ENCODE results near the gene ATP5MG.
A peak's percentile ranks its signal among the peaks of the same experiment; 100 is the strongest.

ATP5MG gene, protein sequence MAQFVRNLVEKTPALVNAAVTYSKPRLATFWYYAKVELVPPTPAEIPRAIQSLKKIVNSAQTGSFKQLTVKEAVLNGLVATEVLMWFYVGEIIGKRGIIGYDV

DNA sequence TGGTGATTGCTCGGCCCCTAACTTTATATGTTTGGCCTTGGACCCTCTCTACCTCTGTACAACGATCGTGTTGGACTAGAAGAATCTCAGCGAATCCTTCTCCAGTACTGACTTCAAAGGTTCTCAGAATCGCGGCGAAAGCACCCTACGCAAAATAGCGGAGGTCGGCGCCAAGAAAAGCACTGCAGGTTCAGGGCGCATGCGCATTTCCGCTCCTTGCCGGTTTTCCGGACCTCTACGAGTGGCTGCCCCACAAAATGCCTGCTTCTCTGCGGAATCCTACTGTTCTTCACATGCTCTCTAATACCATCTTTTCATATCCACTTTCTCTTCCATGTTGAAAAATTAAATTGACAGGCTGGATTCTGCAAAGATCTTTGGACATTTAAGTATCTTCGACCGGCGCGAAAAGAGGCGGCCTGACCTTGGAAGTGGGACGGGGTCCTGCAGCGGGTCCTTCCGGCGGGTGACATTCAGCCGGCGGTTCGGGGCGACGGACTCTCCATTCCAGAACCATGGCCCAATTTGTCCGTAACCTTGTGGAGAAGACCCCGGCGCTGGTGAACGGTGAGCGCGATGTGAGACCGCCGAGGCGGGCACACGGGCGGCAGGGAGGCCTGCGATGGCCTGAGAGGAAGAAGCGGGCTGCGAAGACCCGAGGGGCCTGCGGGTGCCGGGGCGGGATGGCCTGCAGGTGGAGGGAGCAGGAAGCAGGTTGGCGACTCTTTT is at the start of gene ATP5MG:
Gene ATP5MG (plus strand): TSS at position 456 of the 729 bp plus-strand sequence. CDS start 60 bp downstream, at position 516.
- no peak for TF ChIP-seq JUND (IDR thresholded peaks at IDR 0.05; ENCODE audit: low read depth)
- in situ Hi-C loops (cut with HindIII; ENCODE audit: low pct_unique_long_range_greater_than_20kb, low sequenced_read_pairs) = no loop called here
- peak; percentile 89 to 93 for DNase-seq (ENCODE audit: low read depth in 1 of 2, low spot score in 1 of 2)

DNA sequence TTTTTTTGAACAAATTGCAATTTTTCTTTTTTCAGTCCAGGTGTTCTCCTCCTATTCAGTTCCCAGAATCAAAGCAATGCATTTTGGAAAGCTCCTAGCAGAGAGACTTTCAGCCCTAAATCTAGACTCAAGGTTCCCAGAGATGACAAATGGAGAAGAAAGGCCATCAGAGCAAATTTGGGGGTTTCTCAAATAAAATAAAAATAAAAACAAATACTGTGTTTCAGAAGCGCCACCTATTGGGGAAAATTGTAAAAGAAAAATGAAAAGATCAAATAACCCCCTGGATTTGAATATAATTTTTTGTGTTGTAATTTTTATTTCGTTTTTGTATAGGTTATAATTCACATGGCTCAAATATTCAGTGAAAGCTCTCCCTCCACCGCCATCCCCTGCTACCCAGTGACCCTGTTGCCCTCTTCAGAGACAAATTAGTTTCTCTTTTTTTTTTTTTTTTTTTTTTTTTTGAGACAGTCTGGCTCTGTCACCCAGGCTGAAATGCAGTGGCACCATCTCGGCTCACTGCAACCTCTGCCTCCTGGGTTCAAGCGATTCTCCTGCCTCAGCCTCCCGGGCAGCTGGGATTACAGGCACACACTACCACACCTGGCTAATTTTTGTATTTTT is 48.2 kb upstream of the ATP5MG start:
- no peak for TF ChIP-seq JUND (IDR thresholded peaks at IDR 0.05; ENCODE audit: low read depth)
- DNase-seq (ENCODE audit: low read depth in 1 of 2, low spot score in 1 of 2) = peak in 1 of 2 experiments; percentile 41
- in situ Hi-C loops (cut with HindIII; ENCODE audit: low pct_unique_long_range_greater_than_20kb, low sequenced_read_pairs) = no loop called here

DNA sequence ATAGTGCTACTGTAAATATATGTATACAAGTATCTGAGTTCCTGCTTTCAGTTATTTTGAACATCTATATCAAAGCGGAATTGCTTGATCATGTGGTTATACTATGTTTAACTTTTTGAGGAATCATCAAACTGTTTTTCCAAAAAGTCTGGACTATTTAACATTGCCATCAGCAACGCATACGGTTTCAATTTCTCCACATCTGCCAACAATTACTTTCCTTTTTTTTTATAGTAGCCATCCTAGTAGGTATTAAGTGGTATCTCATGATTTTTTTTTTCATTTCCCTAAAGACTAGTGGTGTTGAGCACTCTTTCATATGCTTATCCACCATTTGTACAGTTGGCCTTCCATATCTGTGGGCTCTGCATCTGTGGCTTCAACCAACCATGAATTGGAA is 43.3 kb upstream of the ATP5MG start:
- in situ Hi-C loops (cut with HindIII; ENCODE audit: low pct_unique_long_range_greater_than_20kb, low sequenced_read_pairs) = no loop called here
- no peak for TF ChIP-seq JUND (IDR thresholded peaks at IDR 0.05; ENCODE audit: low read depth)
- DNase-seq (ENCODE audit: low read depth in 1 of 2, low spot score in 1 of 2) = no peak

DNA sequence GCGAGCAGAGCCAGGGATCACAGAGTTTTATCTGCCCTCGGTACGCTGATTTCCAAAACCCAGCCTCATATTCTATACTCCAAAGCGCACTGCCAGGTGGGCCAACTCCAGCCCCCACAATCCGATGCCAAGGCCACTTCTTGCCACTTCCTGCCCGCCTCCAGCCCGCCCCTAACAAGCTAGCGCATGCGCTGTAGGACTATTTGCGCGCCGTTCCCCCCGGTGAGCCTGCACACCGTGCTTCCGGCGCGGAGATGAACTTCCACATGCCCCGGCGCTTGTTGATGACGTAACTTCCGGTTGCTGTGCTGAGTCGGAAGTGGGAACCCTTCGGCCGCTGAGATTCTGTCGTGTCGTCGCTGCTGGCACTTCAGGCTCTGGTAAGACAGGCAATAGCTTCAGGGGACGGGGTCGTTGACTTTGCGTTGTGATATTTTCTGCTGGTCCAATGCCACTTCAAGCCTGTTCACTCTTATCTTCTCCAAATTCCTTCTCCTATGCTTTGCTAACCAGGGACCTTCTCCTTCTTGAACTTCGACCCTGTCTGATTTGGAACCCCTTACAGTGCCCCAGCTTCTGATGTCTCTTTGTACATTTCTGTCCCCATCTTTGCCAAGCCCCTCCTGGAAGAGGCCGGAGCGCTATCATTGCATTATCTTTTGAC is 42.0 kb upstream of the ATP5MG start, which contains the start of gene UBE4A:
Gene UBE4A (plus strand): TSS at position 306 of the 664 bp plus-strand sequence. CDS start 5,481 bp downstream, outside the sequence.
- peak; percentile 59 to 98 for DNase-seq (ENCODE audit: low read depth in 1 of 2, low spot score in 1 of 2)
- TF ChIP-seq JUND (IDR thresholded peaks at IDR 0.05; ENCODE audit: low read depth) = no peak
- in situ Hi-C loops (cut with HindIII; ENCODE audit: low pct_unique_long_range_greater_than_20kb, low sequenced_read_pairs) = no loop called here

DNA sequence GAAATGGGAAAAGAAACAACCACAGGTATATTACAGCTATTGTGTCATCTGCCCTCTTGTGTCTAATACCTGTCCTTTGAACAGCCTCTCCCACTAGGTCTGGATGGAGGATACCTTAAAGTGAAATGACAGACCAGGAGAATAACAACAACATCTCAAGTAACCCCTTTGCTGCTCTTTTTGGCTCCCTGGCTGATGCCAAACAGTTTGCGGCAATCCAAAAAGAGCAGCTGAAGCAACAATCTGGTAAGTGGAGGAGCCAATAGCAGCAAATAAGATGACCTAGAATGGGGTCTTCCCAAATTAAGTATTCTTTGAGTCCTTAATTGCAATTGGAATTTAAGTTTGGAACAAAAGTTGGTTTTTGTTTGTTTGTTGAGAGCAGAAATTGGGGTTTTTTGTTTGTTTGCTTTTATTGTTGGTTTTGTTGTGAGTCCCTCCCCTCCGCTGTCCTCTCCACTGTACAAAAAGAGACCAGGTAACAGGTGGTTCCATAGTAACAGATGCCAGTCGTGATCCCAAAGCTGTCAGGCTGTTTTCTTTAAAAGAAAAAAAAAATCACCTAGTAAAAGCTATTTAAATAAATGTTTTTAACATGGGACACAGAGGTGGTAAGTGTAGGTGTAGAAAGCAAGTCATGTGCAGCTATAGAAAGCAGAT is 36.3 kb upstream of the ATP5MG start:
- DNase-seq (ENCODE audit: low read depth in 1 of 2, low spot score in 1 of 2) = no peak
- no peak for TF ChIP-seq JUND (IDR thresholded peaks at IDR 0.05; ENCODE audit: low read depth)
- in situ Hi-C loops (cut with HindIII; ENCODE audit: low pct_unique_long_range_greater_than_20kb, low sequenced_read_pairs) = no loop called here

DNA sequence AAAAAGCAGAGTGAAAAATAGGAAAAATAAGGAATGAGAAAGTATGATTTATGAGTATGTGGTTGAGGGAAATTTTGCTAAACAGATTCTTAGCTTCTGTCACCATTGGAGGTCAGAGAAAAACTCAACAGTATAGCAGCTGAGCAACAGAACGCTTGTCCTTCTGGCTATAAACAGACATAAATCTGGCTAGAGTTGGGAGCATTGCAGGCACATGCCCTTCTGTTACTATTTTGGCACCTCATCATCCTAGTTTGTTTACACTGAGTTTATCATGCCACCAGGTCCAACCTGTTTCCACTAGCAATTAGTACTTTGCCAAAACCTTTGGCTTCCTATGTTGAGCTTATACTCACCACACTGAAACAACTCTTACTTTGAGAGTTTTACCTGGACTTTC is 35.1 kb upstream of the ATP5MG start:
- no peak for TF ChIP-seq JUND (IDR thresholded peaks at IDR 0.05; ENCODE audit: low read depth)
- peak in 1 of 2 experiments; percentile 75 for DNase-seq (ENCODE audit: low read depth in 1 of 2, low spot score in 1 of 2)
- in situ Hi-C loops (cut with HindIII; ENCODE audit: low pct_unique_long_range_greater_than_20kb, low sequenced_read_pairs) = no loop called here

DNA sequence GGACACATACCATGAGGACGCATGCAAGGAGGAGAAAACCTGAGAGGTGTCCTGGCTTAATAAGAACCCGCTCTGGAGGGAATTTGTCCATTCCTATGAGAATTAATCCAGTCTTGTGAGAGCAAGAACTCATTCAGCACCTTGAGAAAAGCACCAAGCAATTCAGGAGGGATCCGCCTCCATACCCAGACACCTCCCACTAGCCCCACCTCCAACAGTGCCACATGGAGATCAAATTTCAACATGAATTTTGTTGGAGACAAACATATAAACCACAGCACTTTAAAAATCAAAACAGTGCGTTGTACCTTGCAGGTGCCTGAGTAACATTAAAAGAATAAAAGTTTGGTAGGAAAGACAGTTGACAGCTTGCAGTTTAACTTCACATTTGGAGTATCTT is 30.6 kb upstream of the ATP5MG start:
- TF ChIP-seq JUND (IDR thresholded peaks at IDR 0.05; ENCODE audit: low read depth) = no peak
- in situ Hi-C loops (cut with HindIII; ENCODE audit: low pct_unique_long_range_greater_than_20kb, low sequenced_read_pairs) = no loop called here

DNA sequence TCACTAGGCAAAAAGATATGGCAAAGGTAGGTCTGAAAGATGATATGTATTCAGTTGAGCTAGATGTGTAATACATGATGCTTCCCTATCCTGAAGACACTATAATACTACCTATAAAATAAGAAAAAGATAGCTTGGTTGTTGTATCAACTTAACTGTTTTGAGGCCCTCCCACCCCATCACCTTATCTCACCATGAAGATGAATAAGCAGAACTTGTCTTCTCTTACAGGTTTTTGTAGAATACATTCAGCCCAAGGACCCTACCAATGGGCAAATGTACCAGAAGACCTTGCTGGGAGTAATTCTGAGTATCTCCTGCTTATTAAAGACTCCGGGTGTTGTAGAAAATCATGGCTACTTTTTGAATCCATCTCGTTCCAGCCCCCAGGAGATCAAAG is 28.1 kb upstream of the ATP5MG start:
- in situ Hi-C loops (cut with HindIII; ENCODE audit: low pct_unique_long_range_greater_than_20kb, low sequenced_read_pairs) = no loop called here
- DNase-seq (ENCODE audit: low read depth in 1 of 2, low spot score in 1 of 2) = no peak
- TF ChIP-seq JUND (IDR thresholded peaks at IDR 0.05; ENCODE audit: low read depth) = no peak

More for the DNA sequence above, 30.6 kb upstream of the ATP5MG start:
- peak in 1 of 2 experiments; percentile 69 for DNase-seq (ENCODE audit: low read depth in 1 of 2, low spot score in 1 of 2)

DNA sequence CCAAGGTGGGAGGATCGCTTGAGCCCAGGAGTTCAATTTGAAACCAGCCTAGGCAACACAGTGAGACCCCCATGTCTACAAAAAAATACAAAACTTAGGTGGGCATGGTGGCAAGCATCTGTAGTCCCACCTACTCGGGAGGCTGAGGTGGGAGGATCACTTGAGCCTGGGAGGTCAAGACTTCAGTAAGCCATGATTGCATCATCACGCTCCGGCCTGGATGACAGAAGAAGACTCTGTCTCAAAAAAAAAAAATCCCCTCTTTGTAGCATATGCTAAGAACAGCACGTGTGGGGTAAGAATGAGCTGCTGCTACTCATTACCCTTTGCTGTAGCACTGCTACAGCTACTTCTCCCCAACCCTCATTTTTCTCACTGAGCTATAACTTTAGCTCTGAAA is 27.5 kb upstream of the ATP5MG start:
- no peak for DNase-seq (ENCODE audit: low read depth in 1 of 2, low spot score in 1 of 2)
- TF ChIP-seq JUND (IDR thresholded peaks at IDR 0.05; ENCODE audit: low read depth) = no peak
- in situ Hi-C loops (cut with HindIII; ENCODE audit: low pct_unique_long_range_greater_than_20kb, low sequenced_read_pairs) = no loop called here

DNA sequence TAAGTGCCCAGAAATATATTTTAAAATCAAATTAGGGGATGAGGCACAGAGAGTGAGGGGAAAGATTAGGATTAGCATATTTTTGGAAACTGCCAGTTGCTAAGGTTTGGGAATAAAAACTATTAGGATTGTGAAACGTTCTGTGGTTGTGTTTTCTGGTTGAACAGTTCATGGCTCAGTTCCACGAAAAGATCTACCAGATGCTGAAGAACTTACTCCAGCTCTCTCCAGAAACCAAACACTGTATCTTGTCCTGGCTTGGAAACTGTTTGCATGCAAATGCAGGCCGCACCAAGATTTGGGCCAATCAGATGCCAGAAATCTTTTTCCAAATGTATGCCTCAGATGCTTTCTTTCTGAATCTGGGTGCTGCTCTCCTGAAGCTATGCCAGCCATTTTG is 26.7 kb upstream of the ATP5MG start:
- no peak for DNase-seq (ENCODE audit: low read depth in 1 of 2, low spot score in 1 of 2)
- in situ Hi-C loops (cut with HindIII; ENCODE audit: low pct_unique_long_range_greater_than_20kb, low sequenced_read_pairs) = no loop called here
- no peak for TF ChIP-seq JUND (IDR thresholded peaks at IDR 0.05; ENCODE audit: low read depth)

DNA sequence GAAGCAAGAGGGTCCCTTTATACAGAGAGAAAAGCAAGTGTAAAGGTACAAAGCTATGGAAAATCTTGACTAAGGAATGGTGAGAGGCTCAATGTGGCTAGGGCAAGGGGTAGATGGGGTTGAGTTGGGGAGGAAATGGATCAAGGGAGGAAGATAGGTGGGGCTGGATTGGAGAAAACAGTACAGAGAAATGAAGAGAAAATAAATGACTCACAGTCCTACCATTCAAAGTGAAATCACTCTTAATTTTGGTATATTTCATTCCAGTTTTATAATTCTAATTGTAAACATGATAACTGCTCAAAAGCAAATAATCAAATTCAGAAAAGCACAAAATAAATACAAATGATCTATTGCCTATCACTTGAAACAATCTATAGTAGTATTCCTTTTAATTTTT is 25.4 kb upstream of the ATP5MG start:
- no peak for DNase-seq (ENCODE audit: low read depth in 1 of 2, low spot score in 1 of 2)
- in situ Hi-C loops (cut with HindIII; ENCODE audit: low pct_unique_long_range_greater_than_20kb, low sequenced_read_pairs) = no loop called here
- no peak for TF ChIP-seq JUND (IDR thresholded peaks at IDR 0.05; ENCODE audit: low read depth)

DNA sequence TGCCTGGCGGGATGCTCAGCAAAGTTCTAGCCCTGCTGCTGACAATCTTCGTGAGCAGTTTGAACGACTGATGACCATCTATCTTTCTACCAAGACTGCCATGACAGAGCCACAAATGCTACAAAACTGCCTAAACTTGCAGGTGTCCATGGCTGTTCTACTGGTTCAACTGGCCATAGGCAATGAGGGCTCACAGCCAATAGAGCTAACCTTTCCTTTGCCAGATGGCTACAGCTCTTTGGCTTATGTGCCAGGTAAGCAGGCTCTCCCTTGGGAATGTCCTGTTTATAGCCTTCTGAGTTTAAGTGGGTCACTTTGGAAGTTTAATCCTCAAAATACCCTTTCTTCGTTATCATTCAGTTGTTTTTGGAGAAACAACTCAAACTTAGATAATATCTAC is 21.9 kb upstream of the ATP5MG start:
- in situ Hi-C loops (cut with HindIII; ENCODE audit: low pct_unique_long_range_greater_than_20kb, low sequenced_read_pairs) = no loop called here
- peak; percentile 25 to 90 for DNase-seq (ENCODE audit: low read depth in 1 of 2, low spot score in 1 of 2)
- no peak for TF ChIP-seq JUND (IDR thresholded peaks at IDR 0.05; ENCODE audit: low read depth)

Data from T47D (cell line).